Activated CD4-positive, alpha-beta T cell treated with anti-CD3 and anti-CD28 coated beads, Interleukin-2, Interleukin-4, amounts not matched to agents 100 ng/mL and 50 ng/mL, durations not matched to agents 16 hours and 8 hours (primary cell): ENCODE measurements around the gene PYGM.

Experiments used
- DNase-seq: peaks from one replicate; pipeline ENCODE4 v3.0.0-alpha.2; 2020; ENCODE audit warnings: low spot score

The PYGM gene

DNA sequence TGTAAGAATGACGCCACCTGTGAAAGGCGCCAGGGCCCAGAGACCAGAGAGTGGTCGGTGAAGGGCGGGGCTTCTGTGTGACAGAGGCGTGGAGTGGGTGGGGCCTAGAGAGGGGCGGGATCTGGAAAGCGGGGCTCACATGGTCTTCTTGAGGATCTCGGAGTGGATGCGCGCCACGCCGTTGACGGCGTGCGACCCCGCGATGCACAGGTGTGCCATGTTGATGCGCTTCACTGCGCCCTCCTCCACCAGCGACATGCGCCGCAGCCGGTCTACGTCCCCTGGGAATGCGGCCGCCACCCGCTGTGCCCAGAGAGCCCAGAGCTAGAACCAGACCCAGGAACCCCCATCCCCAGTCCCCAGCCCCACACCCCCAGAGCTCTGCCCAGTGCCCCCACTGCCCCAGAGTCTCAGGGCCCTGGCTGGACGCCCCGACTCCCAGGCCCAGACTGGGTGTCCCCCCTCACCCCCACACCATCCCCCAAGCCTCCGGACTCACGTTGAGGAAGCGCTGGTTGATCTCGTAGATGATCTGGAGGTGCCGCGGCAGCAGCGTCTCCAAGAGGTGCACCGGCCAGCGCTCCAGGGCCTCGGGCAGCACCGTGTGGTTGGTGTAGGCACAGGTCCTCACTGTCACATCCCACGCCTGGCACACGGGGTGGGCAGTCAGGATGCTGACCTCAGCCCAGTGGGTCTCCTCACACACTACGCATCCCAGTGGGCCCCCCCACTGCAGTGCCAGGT lies 6.2 kb downstream of the PYGM start:
- DNase-seq: no peak

DNA sequence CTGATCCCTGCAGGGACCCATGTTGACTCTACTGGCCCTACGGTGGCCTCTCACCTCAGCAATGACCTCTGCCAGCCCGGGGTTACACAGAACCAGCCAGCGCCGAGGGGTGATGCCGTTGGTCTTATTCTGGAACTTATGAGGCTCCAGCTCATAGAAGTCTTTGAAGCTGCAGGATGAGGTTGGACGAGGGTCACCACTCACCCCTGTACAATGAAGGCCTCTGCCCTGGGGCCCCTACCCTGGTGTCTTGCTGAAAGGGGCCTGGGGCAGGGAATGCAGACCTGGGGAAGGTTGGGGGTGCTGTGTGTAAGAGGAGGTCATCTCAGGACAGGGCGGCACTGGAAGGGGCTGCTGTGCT lies 6.8 kb downstream of the PYGM start:
- no peak for DNase-seq

DNA sequence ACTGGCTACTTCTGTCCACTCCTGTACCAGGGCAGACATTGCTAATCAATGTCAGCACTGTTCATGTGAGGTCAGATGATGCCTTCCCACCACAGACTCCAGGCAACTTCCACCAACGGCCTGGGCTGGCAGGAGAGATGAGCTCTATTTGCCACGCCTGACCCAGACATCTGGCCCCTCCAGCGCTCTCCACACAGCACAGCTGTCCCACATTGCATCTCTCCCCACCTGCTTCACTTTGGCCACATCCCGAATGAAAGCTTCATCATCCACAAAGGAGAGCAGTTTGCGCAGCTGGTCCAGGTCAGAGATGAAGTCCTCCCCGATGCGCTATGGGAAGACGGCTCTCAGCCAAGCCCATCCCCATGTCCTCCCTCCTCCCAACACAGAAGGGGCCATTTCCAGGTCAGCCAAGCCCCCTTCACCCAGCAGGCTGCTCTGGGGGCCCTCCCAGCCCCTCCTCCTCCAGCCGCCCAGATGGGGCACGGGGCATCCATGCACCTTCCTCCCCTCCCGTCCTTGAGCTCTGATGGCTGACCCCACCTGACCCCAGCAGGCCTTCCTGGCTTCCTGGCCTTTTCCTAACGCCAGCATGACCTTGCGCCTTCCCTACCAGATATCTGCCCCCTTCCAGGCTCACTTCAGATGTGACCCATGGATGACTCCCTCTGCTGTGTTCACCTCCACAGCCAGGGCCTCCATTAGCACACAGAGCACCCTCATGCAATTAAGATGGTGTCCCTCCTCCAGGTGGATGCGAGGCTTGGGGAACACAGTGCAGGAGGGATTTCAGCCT lies 7.4 kb downstream of the PYGM start:
- no peak for DNase-seq

DNA sequence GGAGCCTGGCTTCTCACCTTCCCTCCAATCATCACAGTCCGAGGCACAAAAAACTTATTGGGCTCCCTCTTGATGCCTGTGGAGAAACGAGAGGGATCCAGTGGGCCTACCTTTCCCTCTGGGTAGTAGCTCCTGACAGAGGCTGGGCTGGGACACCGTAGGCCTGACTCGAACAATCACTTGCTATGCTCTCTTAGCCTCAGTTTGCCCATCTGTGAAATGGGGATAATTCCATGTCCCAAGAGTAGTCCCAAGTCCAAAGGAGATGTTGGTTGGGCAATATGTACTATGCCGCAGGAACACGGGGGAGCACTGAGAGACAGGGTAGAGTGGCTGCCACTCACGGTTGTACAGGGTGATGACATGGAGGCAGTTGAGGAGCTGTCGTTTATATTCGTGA lies 8.2 kb downstream of the PYGM start:
- no peak for DNase-seq

DNA sequence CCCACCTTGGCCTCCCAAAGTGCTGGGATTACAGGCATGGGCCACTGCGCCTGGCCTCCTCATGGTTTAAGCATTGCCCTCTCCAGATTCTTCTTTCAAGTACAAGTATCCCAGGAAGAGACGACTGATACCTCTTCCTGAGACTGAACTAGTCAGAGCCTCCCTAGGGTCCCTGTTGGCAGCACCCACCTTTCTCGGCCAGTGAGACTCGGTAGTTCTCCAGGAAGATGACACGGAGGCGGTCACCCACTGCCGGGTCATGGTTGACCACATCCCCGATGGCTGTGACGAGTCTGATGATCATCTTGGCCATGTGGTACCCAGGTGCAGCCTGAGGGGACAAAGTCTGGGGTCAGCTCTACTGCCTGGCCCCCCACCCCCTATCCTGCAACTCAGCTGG lies 8.6 kb downstream of the PYGM start:
- no peak for DNase-seq

DNA sequence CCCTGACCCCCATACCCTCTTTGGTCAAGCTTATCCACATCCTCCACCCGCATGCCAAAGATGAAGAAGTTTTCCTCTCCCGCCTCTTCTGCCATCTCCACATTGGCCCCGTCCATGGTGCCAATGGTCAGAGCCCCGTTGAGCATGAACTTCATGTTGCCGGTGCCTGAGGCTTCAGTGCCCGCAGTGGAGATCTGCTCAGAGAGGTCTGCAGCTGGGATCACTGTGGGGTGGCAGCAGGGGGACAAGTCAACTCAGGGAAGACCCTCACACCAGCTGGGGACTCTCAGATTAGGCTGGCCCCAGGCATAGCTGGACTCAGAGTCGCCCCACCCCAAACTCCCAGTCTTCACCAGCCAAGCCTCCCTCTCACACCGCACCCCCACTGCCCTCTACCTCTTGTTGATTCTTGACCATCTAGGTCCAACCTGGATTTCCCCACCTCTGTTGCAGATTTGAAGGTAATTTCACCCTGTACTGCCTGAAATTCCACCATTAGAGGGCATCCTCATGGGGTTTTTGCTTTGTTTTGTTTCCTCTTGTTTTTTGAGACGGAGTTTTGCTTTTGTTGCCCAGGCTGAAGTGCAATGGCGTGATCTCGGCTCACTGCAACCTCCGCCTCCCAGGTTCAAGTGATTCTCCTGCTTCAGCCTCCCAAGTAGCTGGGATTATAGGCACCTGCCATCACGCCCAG lies 9.3 kb downstream of the PYGM start:
- DNase-seq: no peak

DNA sequence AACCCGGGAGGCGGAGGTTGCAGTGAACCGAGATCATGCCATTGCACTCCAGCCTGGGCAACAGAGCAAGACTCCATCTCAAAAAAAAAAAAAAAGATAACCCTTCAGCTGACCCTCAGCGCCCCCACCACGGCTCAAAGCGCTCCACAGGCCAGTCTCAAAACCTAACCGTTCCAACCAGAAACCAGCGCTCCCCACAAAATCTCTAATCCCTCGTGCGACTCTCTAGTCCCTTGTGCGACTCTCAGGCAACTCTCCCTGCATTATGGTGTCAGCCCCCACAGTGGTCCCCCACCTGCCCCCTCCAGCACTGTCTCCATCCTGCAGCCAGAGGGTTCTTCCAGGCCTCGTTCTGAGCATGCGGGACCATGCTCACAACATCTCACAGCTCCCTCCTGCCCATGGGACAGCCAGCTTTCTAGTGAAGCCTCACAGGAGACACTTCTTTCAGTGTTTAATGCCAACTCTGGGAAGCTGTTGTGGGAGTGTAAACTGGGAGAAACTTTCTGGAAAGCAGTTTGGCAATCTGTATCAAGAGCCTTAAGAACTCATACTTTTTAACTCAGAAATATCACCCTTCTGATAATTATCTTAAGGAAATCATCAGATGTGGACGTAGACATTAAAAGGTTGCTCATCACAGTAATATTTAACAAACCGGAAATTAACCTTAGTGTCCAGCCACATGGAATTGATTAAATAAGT lies 11.7 kb downstream of the PYGM start:
- no peak for DNase-seq

DNA sequence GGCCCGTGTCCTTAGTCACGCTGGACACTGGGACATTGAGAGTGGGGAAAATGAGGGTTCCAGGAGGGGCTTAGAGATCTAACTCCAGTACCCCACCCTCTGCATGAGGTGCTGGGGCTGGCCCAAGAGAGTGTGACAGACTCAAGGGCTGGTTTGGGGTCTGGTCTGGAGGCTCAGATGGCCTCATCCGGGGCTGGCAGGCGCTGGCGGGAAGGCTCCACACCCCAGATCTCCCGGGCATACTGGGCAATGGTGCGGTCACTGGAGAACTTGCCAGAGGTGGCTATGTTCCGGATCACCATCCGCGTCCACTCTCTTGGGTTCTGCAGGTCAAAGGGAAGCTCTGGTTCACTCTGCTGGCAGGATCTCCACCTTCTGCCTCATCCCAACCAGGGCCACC lies 13.3 kb downstream of the PYGM start:
- no peak for DNase-seq

DNA sequence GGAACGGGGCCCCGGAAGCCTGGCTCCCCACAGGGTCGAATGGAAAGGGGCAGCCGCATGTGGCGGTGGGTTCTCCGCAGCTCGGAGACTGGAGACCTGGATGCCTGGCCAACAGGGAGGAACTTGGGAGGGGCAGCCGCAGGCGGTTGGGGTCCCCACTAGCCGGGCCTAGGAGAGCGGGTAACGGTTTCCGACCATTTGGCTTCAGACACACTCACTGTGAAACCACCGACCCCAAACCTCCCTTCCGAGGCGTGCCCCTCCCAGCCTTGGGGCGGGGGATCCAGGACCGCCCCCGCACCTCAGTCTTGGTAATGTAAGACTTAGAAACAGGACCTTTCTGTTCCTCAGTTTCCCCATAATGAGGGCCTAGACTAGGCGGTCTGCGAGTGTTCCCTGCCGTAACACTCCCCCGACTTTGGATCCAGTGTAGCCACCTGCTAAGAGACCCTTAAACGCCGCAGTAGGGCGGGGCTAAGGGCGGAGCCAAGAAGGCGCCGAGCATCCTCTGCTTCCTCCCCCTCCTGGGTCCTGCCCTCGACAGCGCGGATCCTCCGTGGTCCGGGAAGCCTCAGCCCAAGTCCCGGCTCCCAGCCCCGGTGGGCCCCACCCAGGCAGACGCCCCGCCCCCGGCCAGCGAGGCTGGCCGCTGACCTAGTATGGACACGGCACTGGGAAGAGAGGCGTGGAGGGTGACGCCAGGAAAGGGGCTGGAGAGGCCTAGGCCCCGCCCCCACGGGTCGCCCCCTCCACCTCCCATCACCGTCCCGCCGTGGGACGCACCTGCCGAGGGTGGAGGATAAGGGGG lies 14.0 kb downstream of the PYGM start:
- DNase-seq: peak; percentile 72

DNA sequence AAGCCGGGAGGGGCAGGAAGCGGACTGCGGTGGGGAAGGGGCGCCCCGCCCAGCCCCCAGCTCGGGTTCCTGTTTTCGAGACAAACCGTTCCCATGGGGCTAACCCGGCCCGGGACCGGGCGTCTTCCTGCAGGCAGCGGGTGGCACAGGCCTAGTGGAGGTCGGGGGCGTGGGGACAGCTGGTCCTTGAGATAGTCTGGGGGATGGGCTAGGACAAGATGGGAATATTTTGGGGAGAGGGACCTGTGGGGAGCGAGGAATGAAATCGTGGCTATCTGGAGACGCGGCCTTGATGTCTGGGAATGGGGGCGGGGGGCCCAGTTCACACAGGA lies 14.6 kb downstream of the PYGM start:
- DNase-seq: peak; percentile 74

DNA sequence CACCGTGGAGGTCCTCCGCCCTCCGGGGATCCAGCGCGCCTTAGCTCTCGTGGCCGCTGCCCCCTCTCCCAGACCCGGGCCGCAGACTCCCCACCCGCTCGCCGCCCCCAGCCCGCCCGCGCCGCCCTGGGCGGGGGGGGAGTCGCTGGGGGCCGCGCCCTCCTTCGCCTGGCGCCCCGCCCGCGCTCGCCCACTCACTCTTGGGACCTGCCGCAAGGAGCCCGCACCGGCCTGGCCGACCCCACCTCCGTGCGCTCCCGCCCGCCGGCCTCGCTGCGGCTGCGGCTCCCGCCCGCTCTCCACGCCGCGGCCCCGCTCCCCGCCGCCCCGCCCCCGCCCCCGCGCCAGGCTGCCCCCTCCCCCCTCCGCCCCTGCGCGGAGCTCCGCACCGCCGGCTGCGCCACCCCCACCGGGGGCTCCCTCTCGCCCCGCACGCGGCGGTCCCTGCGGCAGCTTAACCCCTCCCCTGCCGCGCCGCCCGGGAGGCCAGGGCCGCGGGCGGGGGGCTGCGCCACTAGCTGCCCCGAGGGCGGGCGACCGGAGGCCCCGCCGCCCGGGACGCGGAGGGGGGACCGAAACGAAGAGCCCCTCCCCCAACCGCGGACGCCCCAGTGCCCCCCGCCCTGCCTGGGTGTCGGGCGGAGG lies 15.1 kb downstream of the PYGM start:
- no peak for DNase-seq

DNA sequence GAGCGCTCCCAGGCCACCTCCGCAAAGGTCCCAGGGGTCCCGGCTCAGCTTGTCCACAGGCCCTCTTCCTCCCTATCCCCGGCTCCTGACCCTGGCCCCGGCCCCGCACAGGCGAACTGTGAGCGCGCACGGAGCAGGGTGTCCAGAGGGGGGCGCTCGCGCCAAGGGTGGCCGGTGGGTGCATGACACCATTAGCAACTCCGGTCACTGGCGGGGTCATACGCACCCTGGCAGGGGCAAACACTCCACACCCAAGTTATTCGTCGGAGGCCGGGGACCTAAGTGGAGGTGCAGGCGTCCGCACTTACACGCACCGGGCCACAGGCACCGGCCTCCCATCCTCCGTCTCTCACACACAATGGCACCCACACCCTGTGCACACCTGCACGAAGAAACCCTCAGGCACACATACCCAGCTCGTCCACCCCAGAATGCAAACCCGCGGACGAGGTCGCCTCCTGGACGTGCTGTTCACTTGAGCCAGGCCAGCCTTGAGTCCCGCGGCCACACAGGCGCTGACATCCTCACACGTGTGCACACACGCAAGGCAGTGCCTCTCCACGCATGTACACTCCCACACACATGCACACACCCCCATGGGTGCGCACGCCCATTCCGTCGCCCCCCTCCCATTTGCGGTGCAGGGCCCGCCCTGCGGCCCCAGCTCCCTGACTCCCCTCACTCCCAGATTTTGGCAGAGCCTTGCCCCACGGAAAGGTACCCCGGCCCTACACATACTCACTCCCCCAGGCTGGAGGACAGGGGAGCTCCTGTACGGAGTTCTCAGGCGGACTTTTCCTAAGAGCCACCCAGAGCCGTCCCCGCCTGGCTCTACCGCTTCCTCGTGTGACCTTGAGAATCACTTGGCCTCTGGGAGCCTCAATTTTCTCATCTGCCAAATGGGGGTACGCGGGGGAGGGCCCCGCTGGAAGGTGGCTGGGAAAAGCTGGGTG lies 15.9 kb downstream of the PYGM start, which contains the start of gene RASGRP2:
Gene RASGRP2, minus strand, starts transcription at position 552 of the 953 bp plus-strand sequence. CDS start 1,276 bp downstream, outside the sequence.
- peak; percentile 77 for DNase-seq

DNA sequence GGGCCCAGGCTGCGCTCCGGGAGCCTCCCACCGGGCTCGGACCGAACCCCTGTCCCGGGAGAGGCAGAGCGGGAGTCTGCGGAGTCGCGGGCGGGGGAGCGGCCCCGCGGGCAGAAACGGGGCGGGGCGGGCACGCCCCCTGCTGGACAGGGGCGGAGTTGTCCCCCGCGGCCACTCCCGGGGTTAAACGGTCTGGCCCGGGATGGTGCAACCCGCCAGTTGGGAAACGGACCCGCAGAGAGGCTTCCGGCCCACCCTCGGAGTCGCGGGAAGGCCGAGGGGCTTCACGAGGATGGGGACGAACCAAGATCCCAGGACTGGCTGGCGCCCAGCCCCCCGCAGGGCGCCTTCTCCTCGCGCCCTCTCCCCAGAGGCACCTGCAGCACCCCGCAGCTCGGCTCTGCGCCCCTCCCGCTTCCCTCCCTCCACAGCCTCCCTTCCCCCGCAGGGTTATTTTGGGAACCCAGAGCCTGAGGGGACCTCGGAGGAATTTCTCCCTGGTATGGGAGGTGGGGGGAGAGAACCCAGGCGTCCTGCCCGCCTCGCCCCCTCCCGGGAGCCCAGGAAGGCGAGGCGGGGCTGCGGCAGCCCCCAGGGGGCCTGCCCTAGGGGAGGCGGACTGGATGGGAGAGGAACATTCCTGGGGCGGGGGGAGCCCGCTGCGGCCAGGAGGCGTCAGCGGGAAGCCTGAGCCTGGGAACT lies 16.7 kb downstream of the PYGM start:
- DNase-seq: peak; percentile 66

DNA sequence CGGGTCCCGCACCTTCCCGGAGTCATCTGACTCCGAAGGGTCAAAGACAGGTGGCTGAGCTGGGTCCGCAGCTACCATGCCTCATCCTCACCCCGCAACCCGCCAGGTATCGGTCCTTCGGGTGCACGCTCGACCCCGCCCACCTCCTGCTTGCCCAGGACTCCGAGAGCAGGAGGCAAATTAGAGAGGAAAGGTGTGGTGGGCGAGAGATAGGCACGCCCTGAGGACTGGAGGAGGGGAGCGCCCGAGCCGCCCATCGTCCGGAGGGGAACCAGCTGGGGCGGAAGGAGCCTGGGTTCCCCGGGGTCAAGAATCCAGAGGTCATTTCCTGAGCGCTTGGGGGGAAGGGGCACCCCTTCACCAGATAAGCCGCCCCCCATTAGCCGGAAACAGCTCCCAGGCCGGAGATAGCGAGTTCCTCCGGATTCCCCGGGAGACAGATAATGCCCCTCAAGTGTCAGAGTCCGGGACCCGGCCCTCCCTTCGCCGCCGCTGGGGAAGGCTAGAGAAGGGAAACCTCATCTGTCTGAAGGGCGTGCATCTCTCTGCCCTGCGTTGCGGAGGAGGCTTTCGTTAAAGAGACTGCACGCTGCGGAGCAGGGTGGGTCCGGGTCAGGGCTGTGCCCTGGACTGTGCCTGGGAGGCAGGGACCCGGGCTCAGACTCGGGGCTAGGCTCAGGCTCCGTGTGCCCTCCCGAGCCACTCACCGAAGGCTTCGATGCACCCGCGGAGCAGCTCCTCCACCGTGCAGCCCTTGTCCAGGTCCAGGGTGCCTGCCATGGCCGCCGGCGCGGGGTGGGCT lies 17.5 kb downstream of the PYGM start:
- DNase-seq: no peak

DNA sequence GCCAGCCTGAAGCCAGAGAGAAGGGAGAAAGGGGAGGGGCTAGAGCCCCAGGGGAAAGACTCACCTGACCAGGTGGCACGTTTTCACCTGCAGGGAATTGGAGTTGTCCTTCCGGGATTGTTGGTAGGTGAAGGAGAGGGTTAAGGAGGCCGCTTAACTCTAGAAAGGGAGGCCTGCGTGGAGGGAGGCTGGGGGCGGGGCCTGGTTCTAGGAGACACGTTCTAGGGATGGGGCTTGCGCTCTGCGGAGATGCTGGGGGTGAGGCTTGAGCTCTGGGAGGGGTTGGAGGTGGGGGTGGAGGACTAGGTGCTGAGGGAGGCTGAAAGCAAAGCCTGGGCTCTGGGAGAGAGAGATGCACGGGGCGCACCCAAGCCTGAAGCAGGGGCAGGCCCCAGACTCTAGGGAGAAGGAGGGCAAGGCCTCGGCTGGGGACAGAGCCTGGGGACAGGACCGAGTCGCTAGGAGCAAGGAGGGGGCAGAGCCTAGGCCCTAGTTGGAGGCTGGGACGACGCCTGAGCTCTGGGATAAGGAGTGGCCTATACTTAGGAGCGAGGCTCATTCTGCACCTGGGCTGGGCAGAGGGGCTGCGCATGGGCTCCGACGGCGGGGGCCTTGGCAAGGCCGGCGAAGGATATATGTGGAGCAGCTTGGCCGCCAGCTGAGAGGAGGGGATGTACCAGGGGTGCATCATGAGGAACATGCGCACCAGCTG lies 18.2 kb downstream of the PYGM start:
- DNase-seq: no peak

DNA sequence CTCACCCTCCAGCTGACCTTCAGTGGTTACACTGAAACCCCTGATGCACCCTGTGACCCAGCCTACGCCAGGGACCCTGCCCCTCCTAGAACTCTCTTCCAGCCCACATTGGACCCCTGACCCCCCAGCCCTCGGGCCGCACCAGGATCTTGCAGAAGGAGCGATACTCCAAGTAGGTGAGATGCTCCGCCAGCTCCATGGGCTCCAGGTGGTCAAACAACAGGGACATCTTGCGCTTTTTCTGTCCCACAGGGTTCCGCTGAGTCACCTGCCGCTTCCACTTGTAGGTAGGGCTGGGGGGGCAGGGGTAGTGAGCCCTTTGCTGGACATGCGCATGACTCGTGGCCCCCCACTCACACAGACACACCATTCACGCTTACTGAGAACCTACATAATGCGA lies 19.9 kb downstream of the PYGM start:
- DNase-seq: no peak

DNA sequence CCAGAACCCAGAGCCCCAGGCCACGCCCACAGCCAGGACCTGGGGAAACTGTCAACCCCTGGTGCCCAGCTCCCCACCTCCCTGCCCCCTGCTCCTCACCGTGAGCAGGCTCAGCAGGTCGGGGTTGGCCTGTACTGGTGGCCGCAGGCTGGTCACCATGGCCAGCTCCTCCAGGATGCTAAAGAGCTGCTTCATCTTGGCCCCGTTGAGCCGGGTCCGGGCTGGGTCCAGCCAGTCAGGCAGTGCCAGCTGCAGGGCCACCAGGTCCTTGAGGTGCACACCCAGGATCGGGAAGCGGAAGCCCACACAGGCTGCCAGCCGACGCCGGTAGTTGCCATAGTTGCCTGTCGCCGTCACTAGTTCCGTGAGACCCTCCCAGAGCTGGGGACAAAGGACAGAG lies 23.1 kb downstream of the PYGM start:
- DNase-seq: no peak
